ENCODE data around the gene EXOSC5. TPM values are rescaled to one million over a fixed set of nuclear protein-coding genes. Genes with fewer than 3 reads are reported as not detected.

EXOSC5 gene
- total RNA-seq, 1 experiment from 2014 or later: 58.7 TPM

DNA sequence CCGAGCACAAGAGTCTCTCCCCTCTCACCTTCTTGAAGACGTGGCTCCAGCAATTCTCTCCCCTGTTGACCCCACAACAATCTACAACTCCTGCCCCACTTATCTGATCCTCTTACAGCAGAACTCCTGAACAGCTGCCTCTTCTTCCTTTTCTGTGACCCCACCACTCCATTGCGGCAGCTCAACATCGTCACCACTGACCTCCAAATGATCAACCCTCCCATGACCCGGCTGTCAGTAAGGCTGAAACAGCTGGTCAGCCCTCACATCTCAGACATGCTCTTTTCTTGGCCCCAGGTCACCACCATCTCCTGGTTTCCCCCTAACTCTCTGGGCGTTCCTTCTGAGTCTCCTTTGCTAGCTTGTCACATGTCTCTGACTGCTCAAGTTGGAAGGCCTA lies 1.8 kb downstream of the EXOSC5 start:
- Histone ChIP-seq H3K27ac (ENCODE audit: insufficient read length, low read depth, low read length) (no peak overlapping the region), H3K56ac (ENCODE audit: insufficient read length, low read depth, low read length) (no peak overlapping the region), H3K79me1 (ENCODE audit: insufficient read depth, low read depth, low read length, poor library complexity, severe bottlenecking) (peaks cover 6% of the 10 kb centered on the region), H3K14ac (ENCODE audit: insufficient read depth, low read length) (no peak overlapping the region), H3K23me2 (ENCODE audit: insufficient read length, low read depth, low read length, poor library complexity, severe bottlenecking) (peaks cover 9% of the 10 kb centered on the region), H3K9ac (ENCODE audit: extremely low read depth, insufficient read length, low read length) (no peak overlapping the region), H2BK20ac (ENCODE audit: low read depth, low read length, poor library complexity, severe bottlenecking) (no peak overlapping the region), H4K5ac (ENCODE audit: insufficient read length, low read depth, low read length) (no peak overlapping the region), H2BK15ac (ENCODE audit: low read depth, low read length) (no peak overlapping the region), H3K79me2 (ENCODE audit: insufficient read depth, low read length) (no peaks in the 10 kb centered on the region), H2BK120ac (ENCODE audit: low read depth, low read length, poor library complexity, severe bottlenecking) (no peak overlapping the region), H4K20me1 (ENCODE audit: control insufficient read depth, insufficient read depth, insufficient read length) (no peaks in the 10 kb centered on the region), H3K9me3 (ENCODE audit: control insufficient read depth, low read depth, low read length) (no peaks in the 10 kb centered on the region), H3K27me3 (ENCODE audit: insufficient read depth, low read length) (no peaks in the 10 kb centered on the region), H4K91ac (ENCODE audit: insufficient read length, low read depth, low read length) (no peak overlapping the region), H2AK5ac (ENCODE audit: insufficient read length, low read length) (no peak overlapping the region), H3K23ac (ENCODE audit: insufficient read length, low read depth, low read length) (no peak overlapping the region), H3K4me1 (ENCODE audit: insufficient read depth, low read length) (no peaks in the 10 kb centered on the region), H2AFZ (ENCODE audit: low read length) (no peak overlapping the region), H3T11ph (ENCODE audit: low read length) (no peak overlapping the region), H4K8ac (replicated peaks; ENCODE audit: insufficient read length, low read depth, low read length) (no peak overlapping the region), H2BK5ac (ENCODE audit: insufficient read length, low read length) (no peak overlapping the region), H2BK12ac (ENCODE audit: insufficient read length, low read depth, low read length) (no peak overlapping the region), H3K18ac (ENCODE audit: insufficient read length, low read depth, low read length) (no peak overlapping the region), H3K4me2 (ENCODE audit: insufficient read depth, insufficient read length, low read length) (no peak overlapping the region), H3K4ac (ENCODE audit: low read depth, low read length) (no peak overlapping the region)
- peak overlapping the region; percentile 73 to 99; a peak in 4 of 5 replicates for H3K4me3 Mint-ChIP-seq
- peaks cover 21 to 24% of the 10 kb centered on the region in 2 experiments for H3K4me1 Mint-ChIP-seq
- WGBS (ENCODE audit: extremely low coverage, insufficient read length, low lambda C conversion rate): no CpG with 5 or more reads among the region's 6 CpGs
- peak overlapping the region; percentile 6 to 57 (median 22); a peak in 5 of 7 replicates for H3K27ac Mint-ChIP-seq
- no peak for DNase-seq
- peaks cover 0 to 30% (median 15%) of the 10 kb centered on the region in 3 experiments; a peak in 5 of 7 replicates for H3K36me3 Mint-ChIP-seq (ENCODE audit: insufficient read depth in 1 of 3, low read depth in 3 of 3)
- TF ChIP-seq CTCF (conservative IDR thresholded peaks at IDR 0.05): no peak
- H3K9me3 Mint-ChIP-seq: no peaks in the 10 kb centered on the region; a peak in 1 of 5 replicates
- H3K27me3 Mint-ChIP-seq (ENCODE audit: low read depth): no peaks in the 10 kb centered on the region; the same call in 1 of the 2 replicates
